SK-N-SH (cell line): ENCODE results near the gene ARHGAP6. TPM values are rescaled to one million over a fixed set of nuclear protein-coding genes. Genes with fewer than 3 reads are reported as not detected.

Experiments
- CTCF ChIA-PET: fragments of 300-600, 350-600 bp; formaldehyde crosslinking; extraction: SDS; loops from one replicate; lab custom pipeline; 2021; lab: Yijun Ruan, JAX
- POLR2A ChIA-PET: fragments of 350-600 bp; sonication (Branson Sonifier 250); formaldehyde crosslinking; extraction: SDS; loops from one replicate; lab custom pipeline; 2020; ENCODE audit warnings: antibody characterized with exemption, inconsistent platforms; lab: Yijun Ruan, JAX
- DNase-seq: peaks from one replicate; pipeline ENCODE4 v3.0.0; 2012
- H2AFZ ChIP-seq: fragments of 200-600 bp; sonication (generic); 2 replicates; pipeline ENCODE4 v1.8.1; 2016; ENCODE audit warnings: antibody characterized with exemption, mild to moderate bottlenecking, low read depth
- H3F3A ChIP-seq: fragments of 200-600 bp; sonication (generic); replicated peaks from 2 replicates; pipeline ENCODE3; 2016; ENCODE audit warnings: antibody characterized with exemption, mild to moderate bottlenecking; ENCODE audit not compliant: insufficient read depth
- H3K27ac ChIP-seq, 2 experiments: fragments of 200-500 bp in 1 of 2; fragments of 200-600 bp in 1 of 2; sonication (Bioruptor generic) in 1 of 2; sonication (generic), shearing (Covaris generic) in 1 of 2; 2 replicates each; pipeline versions ENCODE4 v1.5.1 to v1.6.1; 2014 to 2016; ENCODE audit warnings: low read depth in 2 of 2, inconsistent platforms in 1 of 2, low read length in 1 of 2, mild to moderate bottlenecking in 1 of 2, mixed read lengths in 1 of 2
- H3K27me3 ChIP-seq: fragments of 200-600 bp; sonication (generic), shearing (Covaris generic); 2 replicates; pipeline ENCODE4 v1.6.1; 2016; ENCODE audit warnings: mixed run types; ENCODE audit not compliant: insufficient read depth
- H3K36me3 ChIP-seq, 2 experiments: fragments of 200-500 bp in 1 of 2; fragments of 200-600 bp in 1 of 2; sonication (Bioruptor generic) in 1 of 2; sonication (generic) in 1 of 2; replicated peaks in 1 of 2; 2 replicates each; pipeline versions ENCODE3 to v1.5.1; 2014 to 2016; ENCODE audit warnings: low read length in 1 of 2, mild to moderate bottlenecking in 1 of 2; ENCODE audit not compliant: insufficient read depth in 2 of 2, control insufficient read depth in 1 of 2
- H3K4me1 ChIP-seq, 2 experiments: fragments of 200-500 bp in 1 of 2; fragments of 200-600 bp in 1 of 2; sonication (Bioruptor generic) in 1 of 2; sonication (generic), shearing (Covaris generic) in 1 of 2; 2 replicates each; pipeline versions ENCODE4 v1.5.1 to v1.6.1; 2014 to 2016; ENCODE audit warnings: low read depth in 1 of 2, low read length in 1 of 2, mixed run types in 1 of 2; ENCODE audit not compliant: insufficient read depth in 2 of 2, control insufficient read depth in 1 of 2
- H3K4me2 ChIP-seq: fragments of 200-600 bp; sonication (generic), shearing (Covaris generic); 2 replicates; pipeline ENCODE4 v1.6.1; 2017; ENCODE audit warnings: mixed run types
- H3K4me3 ChIP-seq, 2 experiments: fragments of 200-500 bp in 1 of 2; fragments of 200-600 bp in 1 of 2; sonication (Bioruptor generic) in 1 of 2; sonication (generic), shearing (Covaris generic) in 1 of 2; 2 replicates each; pipeline versions ENCODE4 v1.5.1 to v1.8.1; 2014 to 2016; ENCODE audit warnings: low read depth in 2 of 2, inconsistent platforms in 1 of 2, low read length in 1 of 2, mild to moderate bottlenecking in 1 of 2, mixed read lengths in 1 of 2, moderate library complexity in 1 of 2
- H3K79me2 ChIP-seq: fragments of 200-600 bp; sonication (generic); 2 replicates; pipeline ENCODE4 v1.8.1; 2017; ENCODE audit warnings: mild to moderate bottlenecking; ENCODE audit not compliant: insufficient read depth
- H3K9ac ChIP-seq: fragments of 200-600 bp; sonication (generic); 2 replicates; pipeline ENCODE4 v1.6.1; 2017; ENCODE audit warnings: mixed run types
- H3K9me2 ChIP-seq: fragments of 200-600 bp; sonication (generic); 2 replicates; pipeline ENCODE4 v1.6.1; 2017; ENCODE audit warnings: mixed run types
- H3K9me3 ChIP-seq: fragments of 200-600 bp; sonication (generic); 2 replicates; pipeline ENCODE4 v1.6.1; 2017; ENCODE audit warnings: mixed run types, mild to moderate bottlenecking, moderate library complexity
- H4K20me1 ChIP-seq: fragments of 200-600 bp; sonication (generic); 2 replicates; pipeline ENCODE4 v1.6.1; 2017; ENCODE audit warnings: mild to moderate bottlenecking, mixed run types; ENCODE audit not compliant: insufficient read depth
- CHD2 ChIP-seq: fragments of 150-350 bp; IDR thresholded peaks from 2 replicates; pipeline ENCODE4 v1.6.1; 2018; ENCODE audit warnings: low read length; ENCODE audit not compliant: partially characterized antibody
- EZH2phosphoT487 ChIP-seq: fragments of 200-600 bp; sonication (generic); IDR thresholded peaks from 2 replicates; pipeline ENCODE4 v1.6.1; 2017; ENCODE audit warnings: low read depth, mixed run types, mild to moderate bottlenecking, antibody characterized with exemption, moderate library complexity, borderline replicate concordance
- FOSL2 ChIP-seq: IDR thresholded peaks from 2 replicates; pipeline ENCODE4 v1.4.0; 2012; ENCODE audit warnings: low read depth, mild to moderate bottlenecking, moderate library complexity, borderline replicate concordance
- FOXJ3 ChIP-seq: sonication (generic); formaldehyde crosslinking; IDR thresholded peaks from 2 replicates; pipeline ENCODE4 v1.5.1; 2020; ENCODE audit warnings: mild to moderate bottlenecking, missing genetic modification reagents
- FOXM1 ChIP-seq: IDR thresholded peaks from 2 replicates; pipeline ENCODE4 v1.4.0; 2012; ENCODE audit warnings: low read depth, mild to moderate bottlenecking
- IRF3 ChIP-seq: fragments of 150-350 bp; IDR thresholded peaks from 2 replicates; pipeline ENCODE4 v1.6.1; 2016; ENCODE audit warnings: mild to moderate bottlenecking, low read depth, low read length
- MAX ChIP-seq: IDR thresholded peaks from 2 replicates; pipeline ENCODE4 v1.4.0; 2012; ENCODE audit warnings: low read depth
- MXI1 ChIP-seq: IDR thresholded peaks from 2 replicates; pipeline ENCODE4 v1.6.1; 2012; ENCODE audit warnings: mild to moderate bottlenecking, low read depth, low read length, improper control_type of control experiment
- RFX5 ChIP-seq: IDR thresholded peaks from 2 replicates; pipeline ENCODE4 v1.6.1; 2012; ENCODE audit warnings: mild to moderate bottlenecking, improper control_type of control experiment, low read length
- SIN3A ChIP-seq: IDR thresholded peaks from 2 replicates; pipeline ENCODE4 v1.6.1; 2012; ENCODE audit warnings: low read depth, mild to moderate bottlenecking, low read length, moderate library complexity, borderline replicate concordance
- SMC3 ChIP-seq: IDR thresholded peaks from 2 replicates; pipeline ENCODE4 v1.6.1; 2012; ENCODE audit warnings: low read depth, low read length, improper control_type of control experiment
- TCF12 ChIP-seq: IDR thresholded peaks from 2 replicates; pipeline ENCODE4 v1.4.0; 2012
- YY1 ChIP-seq: IDR thresholded peaks from 2 replicates; pipeline ENCODE4 v1.4.0; 2012; ENCODE audit warnings: low read depth, mild to moderate bottlenecking
- WGBS: methylation state at CpG from one replicate; pipeline ENCODE4 v1.1.6; 2017; ENCODE audit warnings: low lambda C conversion rate; 5-methylcytosine and 5-hydroxymethylcytosine counted together
- polyA plus RNA-seq, 3 experiments: library from polyadenylated mRNA; depleted of rRNA; stranded (reverse); fragments of >200 nt; gene quantifications; 2 replicates each; pipeline ENCODE4 v1.2.3, GENCODE V29; 2012
- TF ChIP-seq, protein P1 (sequence below): fragments of 150-350 bp; IDR thresholded peaks from 2 replicates; pipeline ENCODE4 v1.6.1; 2017; ENCODE audit warnings: antibody characterized with exemption, low read length, low read depth, borderline replicate concordance
- TF ChIP-seq, protein P2 (sequence below): fragments of 200-600 bp; sonication (generic); IDR thresholded peaks from 2 replicates; pipeline ENCODE4 v1.6.1; 2017; ENCODE audit warnings: antibody characterized with exemption, mild to moderate bottlenecking, moderate library complexity
- TF ChIP-seq, protein P3 (sequence below): IDR thresholded peaks from 2 replicates; pipeline ENCODE4; 2012

ARHGAP6 gene
- polyA plus RNA-seq, 1 of the 3 experiments (the other 2 are of a cell fraction): 0.16 TPM

DNA sequence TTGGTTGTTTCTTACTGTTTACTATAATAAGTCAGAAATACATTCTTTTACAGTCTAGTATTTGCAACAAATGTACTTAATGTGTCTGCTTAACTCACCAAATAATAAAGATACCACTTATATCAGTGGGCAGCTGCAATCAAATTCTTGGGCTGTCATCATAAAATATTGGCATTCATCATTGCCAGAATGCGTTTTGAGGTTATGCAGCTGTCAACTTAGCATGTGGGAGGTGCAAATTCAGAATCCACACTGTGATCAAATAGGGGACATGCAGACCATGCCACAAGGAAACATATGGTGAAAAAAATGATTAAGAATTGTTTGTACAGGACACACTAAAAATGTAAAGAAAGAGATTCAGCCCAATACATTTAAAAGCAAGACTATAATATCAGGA, 468.0 kb downstream of the ARHGAP6 start:
- Histone ChIP-seq H3K79me2 (no peaks in the 10 kb centered on the region), H4K20me1 (no peaks in the 10 kb centered on the region), H3K9me3 (no peaks in the 10 kb centered on the region), H3F3A (no peaks in the 10 kb centered on the region), H2AFZ (no peak overlapping the region), H3K4me3 (no peak overlapping the region), H3K27ac (no peak overlapping the region; a peak in 1 of 4 replicates), H3K4me2 (no peak overlapping the region), H3K9me2 (no peaks in the 10 kb centered on the region), H3K27me3 (no peaks in the 10 kb centered on the region), H3K9ac (no peak overlapping the region), H3K36me3 (no peaks in the 10 kb centered on the region), H3K4me1 (peaks cover 0 to 2% of the 10 kb centered on the region in 2 experiments; a peak in 2 of 4 replicates)
- CTCF ChIA-PET: no interaction called here
- POLR2A ChIA-PET: no interaction called here
- TF ChIP-seq EZH2phosphoT487 (no peak), CHD2 (no peak), FOXM1 (no peak), SMC3 (no peak), FOXJ3 (no peak)
- WGBS: 19% methylated on average over 1 of the region's 1 CpG
- no peak for DNase-seq

DNA sequence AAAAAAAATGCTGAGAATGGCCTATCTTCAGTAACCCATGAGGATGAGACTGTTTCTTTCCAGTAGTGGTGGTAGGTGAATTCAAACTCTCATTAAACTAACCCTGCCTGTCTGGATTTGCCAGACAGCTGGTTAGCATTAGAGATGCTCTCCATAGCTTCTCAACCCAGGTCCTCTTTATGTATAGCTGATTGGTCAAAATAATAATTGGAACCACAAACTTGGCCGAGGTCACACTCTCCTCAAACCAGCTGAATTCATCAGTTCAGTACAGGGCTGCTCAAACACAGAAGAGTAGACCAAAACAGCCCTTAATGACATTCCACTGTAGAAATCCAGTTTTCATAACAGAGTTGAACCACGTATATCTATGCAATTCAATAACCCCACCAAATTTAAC, 469.2 kb downstream of the ARHGAP6 start:
- Histone ChIP-seq H2AFZ (no peak overlapping the region), H4K20me1 (no peaks in the 10 kb centered on the region), H3K4me3 (no peak overlapping the region), H3K27ac (peak overlapping the region in 1 of 2 experiments; percentile 53; a peak in 1 of 4 replicates)
- no peak for TF ChIP-seq FOSL2
- peak; percentile 31; the same call in 1 of the 2 replicates for TF ChIP-seq TCF12
- TF ChIP-seq, all 33 proteins: peak for 1
- Histone ChIP-seq H3K27me3 (no peaks in the 10 kb centered on the region), H3K9me3 (no peaks in the 10 kb centered on the region), H3K4me1 (peaks cover 0 to 2% of the 10 kb centered on the region in 2 experiments; a peak in 2 of 4 replicates), H3K4me2 (no peak overlapping the region), H3K9me2 (no peaks in the 10 kb centered on the region), H3K9ac (no peak overlapping the region), H3K36me3 (no peaks in the 10 kb centered on the region), H3F3A (no peaks in the 10 kb centered on the region), H3K79me2 (no peaks in the 10 kb centered on the region)
- POLR2A ChIA-PET: no interaction called here
- CTCF ChIA-PET: no interaction called here
- DNase-seq: no peak
- 34% methylated on average over 2 of the region's 2 CpGs for WGBS

- Histone ChIP-seq H3K4me2 (no peak overlapping the region), H3K4me1 (peaks cover 0 to 2% of the 10 kb centered on the region in 2 experiments; a peak in 2 of 4 replicates), H3K9ac (no peak overlapping the region), H3K27ac (peak overlapping the region; percentile 34 to 62; a peak in 2 of 4 replicates), H4K20me1 (no peaks in the 10 kb centered on the region), H2AFZ (no peak overlapping the region), H3K9me3 (no peaks in the 10 kb centered on the region), H3F3A (peaks cover 8% of the 10 kb centered on the region), H3K36me3 (no peaks in the 10 kb centered on the region), H3K4me3 (no peak overlapping the region), H3K27me3 (no peaks in the 10 kb centered on the region), H3K79me2 (no peaks in the 10 kb centered on the region), H3K9me2 (no peaks in the 10 kb centered on the region)
- ChIA-PET POLR2A (no interaction called here), CTCF (interaction anchor here (1.2 kb wide), 1 partner anchor 1002 kb away, joined by 3 read pairs; no protein-coding TSS in a partner anchor)
- 2% methylated on average over 5 of the region's 5 CpGs for WGBS
- DNase-seq: no peak
- TF ChIP-seq, protein P1, sequence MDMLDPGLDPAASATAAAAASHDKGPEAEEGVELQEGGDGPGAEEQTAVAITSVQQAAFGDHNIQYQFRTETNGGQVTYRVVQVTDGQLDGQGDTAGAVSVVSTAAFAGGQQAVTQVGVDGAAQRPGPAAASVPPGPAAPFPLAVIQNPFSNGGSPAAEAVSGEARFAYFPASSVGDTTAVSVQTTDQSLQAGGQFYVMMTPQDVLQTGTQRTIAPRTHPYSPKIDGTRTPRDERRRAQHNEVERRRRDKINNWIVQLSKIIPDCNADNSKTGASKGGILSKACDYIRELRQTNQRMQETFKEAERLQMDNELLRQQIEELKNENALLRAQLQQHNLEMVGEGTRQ: no peak
- TF ChIP-seq TCF12 (peak; percentile 70; the same call in 1 of the 2 replicates), FOSL2 (peak; percentile 36; the same call in 1 of the 2 replicates), IRF3 (no peak), MAX (no peak), YY1 (no peak), SIN3A (no peak), MXI1 (no peak), RFX5 (no peak)
- TF ChIP-seq, protein P2, sequence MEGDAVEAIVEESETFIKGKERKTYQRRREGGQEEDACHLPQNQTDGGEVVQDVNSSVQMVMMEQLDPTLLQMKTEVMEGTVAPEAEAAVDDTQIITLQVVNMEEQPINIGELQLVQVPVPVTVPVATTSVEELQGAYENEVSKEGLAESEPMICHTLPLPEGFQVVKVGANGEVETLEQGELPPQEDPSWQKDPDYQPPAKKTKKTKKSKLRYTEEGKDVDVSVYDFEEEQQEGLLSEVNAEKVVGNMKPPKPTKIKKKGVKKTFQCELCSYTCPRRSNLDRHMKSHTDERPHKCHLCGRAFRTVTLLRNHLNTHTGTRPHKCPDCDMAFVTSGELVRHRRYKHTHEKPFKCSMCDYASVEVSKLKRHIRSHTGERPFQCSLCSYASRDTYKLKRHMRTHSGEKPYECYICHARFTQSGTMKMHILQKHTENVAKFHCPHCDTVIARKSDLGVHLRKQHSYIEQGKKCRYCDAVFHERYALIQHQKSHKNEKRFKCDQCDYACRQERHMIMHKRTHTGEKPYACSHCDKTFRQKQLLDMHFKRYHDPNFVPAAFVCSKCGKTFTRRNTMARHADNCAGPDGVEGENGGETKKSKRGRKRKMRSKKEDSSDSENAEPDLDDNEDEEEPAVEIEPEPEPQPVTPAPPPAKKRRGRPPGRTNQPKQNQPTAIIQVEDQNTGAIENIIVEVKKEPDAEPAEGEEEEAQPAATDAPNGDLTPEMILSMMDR: no peak
- TF ChIP-seq, protein P3, sequence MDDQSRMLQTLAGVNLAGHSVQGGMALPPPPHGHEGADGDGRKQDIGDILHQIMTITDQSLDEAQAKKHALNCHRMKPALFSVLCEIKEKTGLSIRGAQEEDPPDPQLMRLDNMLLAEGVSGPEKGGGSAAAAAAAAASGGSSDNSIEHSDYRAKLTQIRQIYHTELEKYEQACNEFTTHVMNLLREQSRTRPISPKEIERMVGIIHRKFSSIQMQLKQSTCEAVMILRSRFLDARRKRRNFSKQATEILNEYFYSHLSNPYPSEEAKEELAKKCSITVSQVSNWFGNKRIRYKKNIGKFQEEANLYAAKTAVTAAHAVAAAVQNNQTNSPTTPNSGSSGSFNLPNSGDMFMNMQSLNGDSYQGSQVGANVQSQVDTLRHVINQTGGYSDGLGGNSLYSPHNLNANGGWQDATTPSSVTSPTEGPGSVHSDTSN: peak; percentile 39; the same call in 1 of the 2 replicates
Observed at GRCh38 chrX:11193035-11193469, 472.7 kb downstream of the ARHGAP6 start.
